DND-41 (cell line): ENCODE data around the gene VWA8.

Source experiments
- EZH2 ChIP-seq: IDR thresholded peaks from 3 replicates; pipeline ENCODE4 v1.6.1; 2012; ENCODE audit warnings: borderline replicate concordance, low read depth, mild to moderate bottlenecking, moderate library complexity, low read length, inconsistent platforms; ENCODE audit not compliant: severe bottlenecking
- TF ChIP-seq, protein P1 (sequence below): IDR thresholded peaks from 2 replicates; pipeline ENCODE4 v1.5.1; 2012; ENCODE audit warnings: borderline replicate concordance, low read length, moderate library complexity, mild to moderate bottlenecking; ENCODE audit not compliant: poor library complexity, severe bottlenecking; ENCODE audit errors: extremely low read depth

DNA sequence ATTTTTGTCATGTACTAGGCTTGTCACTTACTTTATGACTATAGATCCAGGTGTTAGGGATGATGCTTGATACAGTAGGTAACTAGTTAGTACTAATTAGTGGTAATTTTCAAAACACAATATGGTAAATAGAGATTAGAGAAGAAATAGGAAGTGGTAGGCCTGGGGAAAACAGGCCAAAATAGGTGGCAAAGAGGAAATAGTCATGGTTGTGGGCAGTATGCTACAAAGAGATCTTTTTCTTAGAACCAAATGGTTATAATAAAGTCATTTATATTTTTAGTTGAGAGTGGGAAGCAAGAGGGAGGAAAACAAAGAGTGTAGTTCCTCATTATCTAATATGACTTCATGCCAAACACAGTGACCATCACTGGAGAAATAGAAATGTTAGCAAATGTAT is 9.1 kb upstream of the VWA8 start:
- TF ChIP-seq, protein P1, sequence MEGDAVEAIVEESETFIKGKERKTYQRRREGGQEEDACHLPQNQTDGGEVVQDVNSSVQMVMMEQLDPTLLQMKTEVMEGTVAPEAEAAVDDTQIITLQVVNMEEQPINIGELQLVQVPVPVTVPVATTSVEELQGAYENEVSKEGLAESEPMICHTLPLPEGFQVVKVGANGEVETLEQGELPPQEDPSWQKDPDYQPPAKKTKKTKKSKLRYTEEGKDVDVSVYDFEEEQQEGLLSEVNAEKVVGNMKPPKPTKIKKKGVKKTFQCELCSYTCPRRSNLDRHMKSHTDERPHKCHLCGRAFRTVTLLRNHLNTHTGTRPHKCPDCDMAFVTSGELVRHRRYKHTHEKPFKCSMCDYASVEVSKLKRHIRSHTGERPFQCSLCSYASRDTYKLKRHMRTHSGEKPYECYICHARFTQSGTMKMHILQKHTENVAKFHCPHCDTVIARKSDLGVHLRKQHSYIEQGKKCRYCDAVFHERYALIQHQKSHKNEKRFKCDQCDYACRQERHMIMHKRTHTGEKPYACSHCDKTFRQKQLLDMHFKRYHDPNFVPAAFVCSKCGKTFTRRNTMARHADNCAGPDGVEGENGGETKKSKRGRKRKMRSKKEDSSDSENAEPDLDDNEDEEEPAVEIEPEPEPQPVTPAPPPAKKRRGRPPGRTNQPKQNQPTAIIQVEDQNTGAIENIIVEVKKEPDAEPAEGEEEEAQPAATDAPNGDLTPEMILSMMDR: no peak
- TF ChIP-seq EZH2: no peak
